ENCODE data around the gene PEPD. TPM values are rescaled to one million over a fixed set of nuclear protein-coding genes. Genes with fewer than 3 reads are reported as not detected.

PEPD gene
- polyA plus RNA-seq, 1 donor from 2014 or later: 43.9 TPM

DNA sequence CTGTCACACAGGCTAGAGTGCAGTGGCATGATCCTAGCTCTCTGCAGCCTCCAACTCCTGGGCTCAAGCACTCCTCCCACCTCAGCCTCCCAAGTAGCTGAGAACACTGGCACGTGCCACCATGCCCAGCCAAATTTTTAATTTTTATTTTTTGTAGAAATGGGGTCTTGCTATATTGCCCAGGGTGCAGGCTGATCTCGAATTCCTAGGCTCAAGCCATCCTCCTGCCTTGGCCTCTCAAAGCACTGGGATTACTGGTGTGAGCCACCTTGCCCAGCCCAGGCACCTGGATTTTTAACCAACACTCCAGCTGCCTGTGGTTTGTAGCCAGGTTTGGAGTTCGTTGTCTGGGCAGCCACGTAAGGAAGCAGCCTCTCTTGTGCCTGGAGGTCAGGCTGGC, 9.3 kb upstream of the PEPD start:
- Histone ChIP-seq H3K9ac (ENCODE audit: low read length) (no peak overlapping the region), H3K27ac (ENCODE audit: low read length) (no peak overlapping the region), H2AFZ (ENCODE audit: low read depth, low read length) (no peak overlapping the region), H3K9me3 (ENCODE audit: low read length) (no peaks in the 10 kb centered on the region), H3K9me2 (ENCODE audit: insufficient read depth, low read length) (no peaks in the 10 kb centered on the region), H3K79me2 (replicated peaks; ENCODE audit: insufficient read depth, low read length) (no peaks in the 10 kb centered on the region), H3K27me3 (ENCODE audit: insufficient read depth, low read depth, low read length) (no peaks in the 10 kb centered on the region), H3K4me3 (ENCODE audit: low read length) (no peak overlapping the region), H3K4me2 (ENCODE audit: low read length) (no peak overlapping the region), H3K36me3 (ENCODE audit: insufficient read depth, low read length) (no peaks in the 10 kb centered on the region), H3F3A (ENCODE audit: insufficient read depth, low read length, poor library complexity, severe bottlenecking) (no peaks in the 10 kb centered on the region), H4K20me1 (ENCODE audit: insufficient read depth) (no peaks in the 10 kb centered on the region)
- TF ChIP-seq EP300 (conservative IDR thresholded peaks at IDR 0.05; ENCODE audit: poor library complexity, severe bottlenecking) (no peak), RAD21 (conservative IDR thresholded peaks at IDR 0.05) (no peak), EZH2 (IDR thresholded peaks at IDR 0.05; ENCODE audit: borderline replicate concordance, insufficient read depth, low read length, poor library complexity, severe bottlenecking) (no peak), SMC3 (conservative IDR thresholded peaks at IDR 0.05; ENCODE audit: poor library complexity) (no peak), POLR2AphosphoS5 (IDR thresholded peaks at IDR 0.05) (no peak), MXI1 (conservative IDR thresholded peaks at IDR 0.05; ENCODE audit: poor library complexity, severe bottlenecking) (no peak), TAF1 (IDR thresholded peaks at IDR 0.05; ENCODE audit: low read depth) (no peak)
- TF ChIP-seq, protein P1, sequence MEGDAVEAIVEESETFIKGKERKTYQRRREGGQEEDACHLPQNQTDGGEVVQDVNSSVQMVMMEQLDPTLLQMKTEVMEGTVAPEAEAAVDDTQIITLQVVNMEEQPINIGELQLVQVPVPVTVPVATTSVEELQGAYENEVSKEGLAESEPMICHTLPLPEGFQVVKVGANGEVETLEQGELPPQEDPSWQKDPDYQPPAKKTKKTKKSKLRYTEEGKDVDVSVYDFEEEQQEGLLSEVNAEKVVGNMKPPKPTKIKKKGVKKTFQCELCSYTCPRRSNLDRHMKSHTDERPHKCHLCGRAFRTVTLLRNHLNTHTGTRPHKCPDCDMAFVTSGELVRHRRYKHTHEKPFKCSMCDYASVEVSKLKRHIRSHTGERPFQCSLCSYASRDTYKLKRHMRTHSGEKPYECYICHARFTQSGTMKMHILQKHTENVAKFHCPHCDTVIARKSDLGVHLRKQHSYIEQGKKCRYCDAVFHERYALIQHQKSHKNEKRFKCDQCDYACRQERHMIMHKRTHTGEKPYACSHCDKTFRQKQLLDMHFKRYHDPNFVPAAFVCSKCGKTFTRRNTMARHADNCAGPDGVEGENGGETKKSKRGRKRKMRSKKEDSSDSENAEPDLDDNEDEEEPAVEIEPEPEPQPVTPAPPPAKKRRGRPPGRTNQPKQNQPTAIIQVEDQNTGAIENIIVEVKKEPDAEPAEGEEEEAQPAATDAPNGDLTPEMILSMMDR (IDR thresholded peaks at IDR 0.05; ENCODE audit: poor library complexity, severe bottlenecking): no peak
- TF ChIP-seq, protein P2, sequence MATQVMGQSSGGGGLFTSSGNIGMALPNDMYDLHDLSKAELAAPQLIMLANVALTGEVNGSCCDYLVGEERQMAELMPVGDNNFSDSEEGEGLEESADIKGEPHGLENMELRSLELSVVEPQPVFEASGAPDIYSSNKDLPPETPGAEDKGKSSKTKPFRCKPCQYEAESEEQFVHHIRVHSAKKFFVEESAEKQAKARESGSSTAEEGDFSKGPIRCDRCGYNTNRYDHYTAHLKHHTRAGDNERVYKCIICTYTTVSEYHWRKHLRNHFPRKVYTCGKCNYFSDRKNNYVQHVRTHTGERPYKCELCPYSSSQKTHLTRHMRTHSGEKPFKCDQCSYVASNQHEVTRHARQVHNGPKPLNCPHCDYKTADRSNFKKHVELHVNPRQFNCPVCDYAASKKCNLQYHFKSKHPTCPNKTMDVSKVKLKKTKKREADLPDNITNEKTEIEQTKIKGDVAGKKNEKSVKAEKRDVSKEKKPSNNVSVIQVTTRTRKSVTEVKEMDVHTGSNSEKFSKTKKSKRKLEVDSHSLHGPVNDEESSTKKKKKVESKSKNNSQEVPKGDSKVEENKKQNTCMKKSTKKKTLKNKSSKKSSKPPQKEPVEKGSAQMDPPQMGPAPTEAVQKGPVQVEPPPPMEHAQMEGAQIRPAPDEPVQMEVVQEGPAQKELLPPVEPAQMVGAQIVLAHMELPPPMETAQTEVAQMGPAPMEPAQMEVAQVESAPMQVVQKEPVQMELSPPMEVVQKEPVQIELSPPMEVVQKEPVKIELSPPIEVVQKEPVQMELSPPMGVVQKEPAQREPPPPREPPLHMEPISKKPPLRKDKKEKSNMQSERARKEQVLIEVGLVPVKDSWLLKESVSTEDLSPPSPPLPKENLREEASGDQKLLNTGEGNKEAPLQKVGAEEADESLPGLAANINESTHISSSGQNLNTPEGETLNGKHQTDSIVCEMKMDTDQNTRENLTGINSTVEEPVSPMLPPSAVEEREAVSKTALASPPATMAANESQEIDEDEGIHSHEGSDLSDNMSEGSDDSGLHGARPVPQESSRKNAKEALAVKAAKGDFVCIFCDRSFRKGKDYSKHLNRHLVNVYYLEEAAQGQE (IDR thresholded peaks at IDR 0.05; ENCODE audit: borderline replicate concordance): no peak

DNA sequence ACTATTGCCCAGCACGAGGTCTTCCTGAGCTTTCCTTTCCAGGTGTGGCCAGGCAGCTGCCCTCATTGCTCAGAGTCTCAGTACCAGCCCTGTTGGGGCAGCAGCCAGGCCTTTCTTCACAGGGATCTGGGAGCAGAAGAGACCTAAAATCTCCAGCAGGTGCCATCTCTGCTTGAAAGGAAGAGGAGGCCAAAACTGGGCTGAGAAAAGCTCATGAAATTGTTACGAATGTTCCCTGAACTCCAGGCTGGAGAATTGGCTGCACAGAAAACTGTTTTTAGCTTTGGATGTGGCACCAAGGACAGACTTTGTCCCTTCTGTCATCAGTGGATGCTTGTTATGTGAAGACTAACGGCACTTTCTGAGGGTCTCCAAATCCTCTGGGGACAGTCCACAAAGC, 8.7 kb upstream of the PEPD start:
- Histone ChIP-seq H4K20me1 (ENCODE audit: insufficient read depth) (no peaks in the 10 kb centered on the region), H3F3A (ENCODE audit: insufficient read depth, low read length, poor library complexity, severe bottlenecking) (no peaks in the 10 kb centered on the region), H3K9ac (ENCODE audit: low read length) (no peak overlapping the region), H3K27ac (ENCODE audit: low read length) (no peak overlapping the region), H3K4me3 (ENCODE audit: low read length) (no peak overlapping the region), H3K79me2 (replicated peaks; ENCODE audit: insufficient read depth, low read length) (no peaks in the 10 kb centered on the region), H3K9me3 (ENCODE audit: low read length) (no peaks in the 10 kb centered on the region), H3K27me3 (ENCODE audit: insufficient read depth, low read depth, low read length) (no peaks in the 10 kb centered on the region), H3K9me2 (ENCODE audit: insufficient read depth, low read length) (no peaks in the 10 kb centered on the region), H2AFZ (ENCODE audit: low read depth, low read length) (no peak overlapping the region), H3K4me2 (ENCODE audit: low read length) (no peak overlapping the region), H3K36me3 (ENCODE audit: insufficient read depth, low read length) (no peaks in the 10 kb centered on the region)
- TF ChIP-seq RAD21 (conservative IDR thresholded peaks at IDR 0.05) (no peak), SMC3 (conservative IDR thresholded peaks at IDR 0.05; ENCODE audit: poor library complexity) (no peak), EP300 (conservative IDR thresholded peaks at IDR 0.05; ENCODE audit: poor library complexity, severe bottlenecking) (no peak), MXI1 (conservative IDR thresholded peaks at IDR 0.05; ENCODE audit: poor library complexity, severe bottlenecking) (no peak)
- TF ChIP-seq, protein P2 (IDR thresholded peaks at IDR 0.05; ENCODE audit: borderline replicate concordance): no peak
